A673 (cell line): ENCODE results near the gene SULT1B1. TPM values are rescaled to one million over a fixed set of nuclear protein-coding genes. Genes with fewer than 3 reads are reported as not detected.

Source experiments
- BruUV-seq: library from RNA; stranded (reverse); fragments of 400-500 nt; replicated peaks from 2 replicates; lab custom pipeline; 2021; lab: Mats Ljungman, UMichigan
- CTCF ChIA-PET: fragments of 300-600 bp; sonication (Branson Sonifier 250); formaldehyde crosslinking; loops from one replicate; lab custom pipeline; 2022; ENCODE audit warnings: antibody characterized with exemption; lab: Charles Lee
- POLR2A ChIA-PET: fragments of 300-600 bp; sonication (Branson Sonifier 250); formaldehyde crosslinking; loops from one replicate; lab custom pipeline; 2022; ENCODE audit warnings: antibody characterized with exemption; ENCODE audit not compliant: low non-redundant PET; lab: Charles Lee
- DNase-seq: peaks from one replicate; pipeline ENCODE4 v3.0.0-alpha.2; 2015; ENCODE audit warnings: low spot score
- H3K27ac ChIP-seq: fragments of 200-600 bp; sonication (generic); 2 replicates; pipeline ENCODE4 v1.5.1; 2016; ENCODE audit warnings: mixed run types, low read depth, mild to moderate bottlenecking, mixed read lengths, antibody characterized with exemption, low read length; ENCODE audit not compliant: poor library complexity, severe bottlenecking
- H3K27me3 ChIP-seq: fragments of 200-600 bp; sonication (generic); replicated peaks from 2 replicates; pipeline ENCODE4 v1.6.1; 2017; ENCODE audit warnings: mixed run types, low read depth, mild to moderate bottlenecking, mixed read lengths, antibody characterized with exemption, low read length; ENCODE audit not compliant: insufficient read depth, poor library complexity
- H3K36me3 ChIP-seq: fragments of 200-600 bp; sonication (generic); 2 replicates; pipeline ENCODE4 v1.6.1; 2016; ENCODE audit warnings: mixed run types, mild to moderate bottlenecking, mixed read lengths, antibody characterized with exemption, low read length; ENCODE audit not compliant: insufficient read depth, poor library complexity, severe bottlenecking
- H3K4me1 ChIP-seq: fragments of 200-600 bp; sonication (generic); 2 replicates; pipeline ENCODE4 v1.6.1; 2017; ENCODE audit warnings: mixed run types, mild to moderate bottlenecking, mixed read lengths, antibody characterized with exemption, low read length; ENCODE audit not compliant: insufficient read depth, poor library complexity, severe bottlenecking
- H3K4me3 ChIP-seq: fragments of 200-600 bp; sonication (generic); 2 replicates; pipeline ENCODE4 v1.5.1; 2016; ENCODE audit warnings: low read depth, mixed run types, mild to moderate bottlenecking, mixed read lengths, low read length; ENCODE audit not compliant: poor library complexity, severe bottlenecking
- H3K9me3 ChIP-seq: fragments of 200-600 bp; sonication (generic); 2 replicates; pipeline ENCODE4 v1.6.1; 2016; ENCODE audit warnings: mixed run types, low read depth, mild to moderate bottlenecking, mixed read lengths, antibody characterized with exemption, low read length; ENCODE audit not compliant: poor library complexity, severe bottlenecking
- EZH2 ChIP-seq: fragments of 200-600 bp; sonication (generic); IDR thresholded peaks from 2 replicates; pipeline ENCODE4 v1.6.1; 2017; ENCODE audit warnings: borderline replicate concordance, low read depth, mild to moderate bottlenecking, mixed read lengths, antibody characterized with exemption, low read length; ENCODE audit not compliant: poor library complexity, severe bottlenecking
- intact Hi-C: fragments of 100-400 bp; cut with micrococcal nuclease; formaldehyde crosslinking; loops from one replicate; pipeline ENCODE4 v1.10.0; 2022; ENCODE audit not compliant: unreplicated experiment
- total RNA-seq: library from RNA; stranded (reverse); gene quantifications from 2 replicates; pipeline ENCODE4 v1.2.3, GENCODE V29; 2021
- TF ChIP-seq, protein P1 (sequence below): fragments of 300-800, 200-600 bp; sonication (generic); conservative IDR thresholded peaks from 2 replicates; pipeline ENCODE4 v1.5.1; 2017; ENCODE audit warnings: low read depth, mild to moderate bottlenecking, antibody characterized with exemption, low read length, moderate library complexity, mixed read lengths

SULT1B1 gene
- total RNA-seq, 1 experiment from 2014 or later = 1.8 TPM

DNA sequence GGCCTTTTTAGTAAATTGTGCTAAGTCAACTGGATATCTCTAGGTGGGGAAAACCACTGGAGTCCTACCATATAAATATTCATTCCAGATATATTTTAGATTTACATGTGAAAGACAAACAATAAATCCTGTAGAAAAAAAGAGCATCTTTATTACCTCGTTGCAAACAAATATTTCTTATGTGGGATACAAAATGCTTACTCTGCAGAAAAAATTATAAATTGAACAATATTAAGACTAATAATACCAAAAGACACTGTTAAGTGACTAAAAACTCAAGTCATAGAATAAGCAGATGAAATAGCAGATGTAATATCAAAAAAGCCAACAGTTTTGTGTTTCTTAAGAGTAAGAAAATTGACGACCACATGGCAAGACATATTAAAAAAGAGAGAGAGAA, 43.8 kb downstream of the SULT1B1 start:
- POLR2A ChIA-PET = no interaction called here
- H3K4me1 ChIP-seq = peaks cover 11% of the 10 kb centered on the region
- intact Hi-C loops = no loop called here
- H3K4me3 ChIP-seq = no peak overlapping the region
- H3K27me3 ChIP-seq = no peaks in the 10 kb centered on the region
- H3K9me3 ChIP-seq = no peaks in the 10 kb centered on the region
- CTCF ChIA-PET = no interaction called here
- no peak overlapping the region for H3K27ac ChIP-seq
- BruUV-seq = no TSS peak
- H3K36me3 ChIP-seq = no peaks in the 10 kb centered on the region
- no peak for DNase-seq
- TF ChIP-seq EZH2 = no peak
- TF ChIP-seq, protein P1, sequence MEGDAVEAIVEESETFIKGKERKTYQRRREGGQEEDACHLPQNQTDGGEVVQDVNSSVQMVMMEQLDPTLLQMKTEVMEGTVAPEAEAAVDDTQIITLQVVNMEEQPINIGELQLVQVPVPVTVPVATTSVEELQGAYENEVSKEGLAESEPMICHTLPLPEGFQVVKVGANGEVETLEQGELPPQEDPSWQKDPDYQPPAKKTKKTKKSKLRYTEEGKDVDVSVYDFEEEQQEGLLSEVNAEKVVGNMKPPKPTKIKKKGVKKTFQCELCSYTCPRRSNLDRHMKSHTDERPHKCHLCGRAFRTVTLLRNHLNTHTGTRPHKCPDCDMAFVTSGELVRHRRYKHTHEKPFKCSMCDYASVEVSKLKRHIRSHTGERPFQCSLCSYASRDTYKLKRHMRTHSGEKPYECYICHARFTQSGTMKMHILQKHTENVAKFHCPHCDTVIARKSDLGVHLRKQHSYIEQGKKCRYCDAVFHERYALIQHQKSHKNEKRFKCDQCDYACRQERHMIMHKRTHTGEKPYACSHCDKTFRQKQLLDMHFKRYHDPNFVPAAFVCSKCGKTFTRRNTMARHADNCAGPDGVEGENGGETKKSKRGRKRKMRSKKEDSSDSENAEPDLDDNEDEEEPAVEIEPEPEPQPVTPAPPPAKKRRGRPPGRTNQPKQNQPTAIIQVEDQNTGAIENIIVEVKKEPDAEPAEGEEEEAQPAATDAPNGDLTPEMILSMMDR = no peak

DNA sequence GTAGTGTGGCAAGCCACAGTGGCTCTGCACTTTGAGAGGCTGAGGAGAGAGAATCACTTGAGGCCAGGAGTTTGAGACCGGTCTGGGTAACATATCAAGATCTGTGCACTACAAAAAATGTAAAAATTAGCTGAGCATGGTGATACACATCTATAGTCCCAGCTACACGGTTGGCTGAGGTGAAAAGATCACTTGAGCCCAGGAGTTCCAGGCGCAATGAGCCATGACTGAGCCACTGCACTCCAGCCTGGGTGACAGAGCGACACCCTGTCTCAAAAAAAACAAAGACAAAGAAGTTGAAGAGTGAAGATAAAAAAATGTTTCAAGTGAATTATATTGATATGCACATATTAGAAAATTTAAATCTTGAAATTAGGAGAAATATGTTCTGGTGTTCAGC, 46.3 kb downstream of the SULT1B1 start:
- H3K36me3 ChIP-seq = no peaks in the 10 kb centered on the region
- intact Hi-C loops = no loop called here
- ChIA-PET CTCF (no interaction called here), POLR2A (no interaction called here)
- no peak overlapping the region for H3K27ac ChIP-seq
- DNase-seq = no peak
- BruUV-seq = no TSS peak
- no peaks in the 10 kb centered on the region for H3K9me3 ChIP-seq
- no peak overlapping the region for H3K4me3 ChIP-seq
- peaks cover 8% of the 10 kb centered on the region for H3K4me1 ChIP-seq
- no peaks in the 10 kb centered on the region for H3K27me3 ChIP-seq
- TF ChIP-seq, protein P1 = no peak
- no peak for TF ChIP-seq EZH2

DNA sequence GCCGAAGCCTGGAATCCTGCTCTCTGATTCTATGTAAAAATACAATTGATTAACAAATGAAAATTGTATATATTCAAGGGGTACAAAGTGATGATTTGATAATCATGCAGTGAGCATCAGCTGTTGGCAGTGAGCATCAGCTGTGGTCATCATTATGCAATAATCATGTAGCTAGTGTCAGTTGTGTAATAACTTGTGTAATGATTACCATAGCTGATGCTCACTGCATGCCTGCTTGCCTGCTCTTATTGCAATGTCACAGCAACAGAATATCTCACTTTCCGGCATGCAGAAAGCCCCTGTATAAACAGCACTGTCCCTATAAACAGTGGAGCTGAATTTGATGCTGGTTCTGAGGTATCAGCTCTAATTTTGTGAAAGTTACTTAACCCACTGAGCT, 46.8 kb downstream of the SULT1B1 start:
- Histone ChIP-seq H3K9me3 (no peaks in the 10 kb centered on the region), H3K4me3 (no peak overlapping the region), H3K4me1 (peaks cover 3% of the 10 kb centered on the region), H3K27me3 (no peaks in the 10 kb centered on the region), H3K27ac (no peak overlapping the region), H3K36me3 (no peaks in the 10 kb centered on the region)
- POLR2A ChIA-PET = no interaction called here
- DNase-seq = no peak
- TF ChIP-seq EZH2 = no peak
- TF ChIP-seq, protein P1 = no peak
- intact Hi-C loops = no loop called here
- CTCF ChIA-PET = no interaction called here
- BruUV-seq = no TSS peak
